GM19455 (cell line): Measurements from ENCODE around the gene PTPRR.

Source experiments
- ATAC-seq: cut with Tn5 transposase; IDR thresholded peaks from one replicate; pipeline ENCODE4 v1.9.1; 2021; ENCODE audit not compliant: unreplicated experiment

The PTPRR gene

DNA sequence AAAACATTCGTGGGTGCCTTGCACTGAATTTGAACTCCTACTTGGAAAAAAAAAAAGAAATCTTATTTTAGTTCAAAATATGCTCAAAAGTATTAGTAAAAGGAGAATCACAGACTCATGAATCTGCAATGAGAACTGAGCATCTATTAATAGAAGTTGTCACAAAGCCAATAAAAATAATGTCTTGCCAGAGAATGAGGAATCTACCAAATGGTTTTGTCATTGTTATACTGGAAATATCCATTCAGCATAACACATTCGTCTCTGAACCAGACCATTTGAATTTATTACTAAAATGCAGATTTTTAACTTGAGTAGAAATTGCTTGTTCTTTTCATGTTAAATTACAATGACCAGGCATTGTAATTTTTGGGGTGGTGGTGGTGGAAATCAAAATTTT is 271.7 kb downstream of the PTPRR start:
- ATAC-seq: no peak

DNA sequence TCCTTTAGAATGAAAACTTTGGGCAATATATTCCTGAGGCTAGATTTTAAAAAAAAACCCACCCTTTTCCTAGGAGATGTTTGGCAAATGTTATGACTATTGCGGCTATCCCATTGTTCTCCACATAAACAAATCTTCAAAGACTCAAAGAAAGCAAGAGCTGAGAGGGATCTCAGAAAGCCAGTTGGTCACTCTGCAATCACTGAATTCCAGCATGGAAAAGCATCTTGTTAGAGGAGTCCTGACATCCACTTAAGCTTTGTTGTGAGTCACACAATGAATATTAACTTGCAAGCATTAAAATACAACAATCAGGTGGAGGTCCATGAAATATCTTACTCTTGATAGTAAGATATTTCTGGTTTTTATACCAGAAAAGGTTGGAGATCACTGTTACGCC is 272.3 kb downstream of the PTPRR start:
- no peak for ATAC-seq

DNA sequence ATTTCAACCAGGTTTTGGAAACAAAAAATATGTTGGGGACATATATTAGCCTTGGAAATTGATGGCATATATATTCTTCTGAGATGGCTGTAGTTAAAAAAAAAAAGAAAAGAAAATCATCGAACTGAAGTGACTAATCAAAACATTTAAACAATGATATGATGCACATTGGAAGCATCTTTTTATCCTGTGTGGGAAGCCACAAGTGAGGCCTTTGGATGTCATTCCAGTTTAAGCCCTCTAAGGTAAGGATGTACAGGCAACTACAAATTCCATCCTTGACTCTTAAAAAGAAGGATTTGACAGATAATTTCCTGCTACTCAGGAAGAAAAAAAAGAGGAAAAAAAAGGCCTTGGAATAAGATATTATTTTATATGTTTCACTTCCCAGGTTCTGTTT is 273.7 kb downstream of the PTPRR start:
- no peak for ATAC-seq

DNA sequence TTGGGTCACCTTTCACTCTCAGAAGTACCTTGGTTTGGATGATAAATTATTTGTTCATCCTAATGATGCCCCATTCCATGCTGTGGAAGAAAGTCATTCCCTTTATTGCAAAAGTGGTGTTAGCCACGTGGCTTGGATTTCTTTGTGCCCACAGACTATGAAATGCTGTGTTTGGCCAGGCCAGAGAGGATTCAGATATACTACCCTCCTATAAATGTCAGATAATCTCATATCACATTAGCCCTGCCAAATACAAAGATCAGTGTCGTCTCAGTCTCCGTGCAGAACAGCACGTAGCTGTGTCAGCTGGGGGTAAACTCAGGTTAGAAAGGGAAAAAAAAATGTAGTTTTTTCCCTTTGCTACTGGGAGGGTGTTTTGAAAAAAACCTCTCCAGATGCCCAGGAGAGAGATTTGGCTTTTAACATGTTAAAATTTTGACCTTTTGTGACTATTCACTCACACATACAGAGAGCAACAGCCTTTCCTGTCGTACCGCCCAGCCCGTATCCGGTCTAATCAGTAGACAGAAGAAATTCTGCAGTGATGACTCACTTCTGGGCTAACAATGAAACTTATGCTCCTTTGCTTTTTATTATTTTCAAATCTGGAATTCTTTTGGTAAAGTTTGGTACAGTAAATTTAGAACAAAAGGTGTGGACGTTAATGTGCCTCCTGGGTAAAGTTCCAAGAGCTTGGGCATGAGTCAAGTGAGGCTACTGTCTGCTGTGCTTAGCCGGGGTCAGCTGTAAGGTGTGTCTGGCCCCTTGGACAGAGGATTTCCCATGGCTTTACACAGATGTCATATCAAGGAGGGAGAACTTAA is 274.8 kb downstream of the PTPRR start:
- ATAC-seq: no peak

DNA sequence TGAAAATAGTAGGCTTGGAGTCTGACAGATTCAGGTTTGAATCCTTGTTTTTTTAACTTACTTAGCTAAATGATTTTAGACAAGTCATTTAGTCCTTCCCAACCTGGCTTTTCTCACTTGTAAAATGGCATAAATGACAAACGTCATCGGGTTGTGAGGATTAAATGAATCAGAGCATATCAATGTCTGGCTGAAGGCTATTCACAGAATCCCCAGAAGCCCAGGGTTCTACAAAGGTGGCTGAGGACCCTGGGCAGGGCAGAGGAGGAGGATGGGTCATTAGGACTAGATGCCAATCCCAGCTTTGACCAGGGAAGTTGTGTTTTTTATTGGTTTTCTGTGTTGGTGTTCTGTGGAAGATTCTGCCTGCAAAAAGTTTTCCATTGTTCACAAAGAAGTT is 275.7 kb downstream of the PTPRR start:
- no peak for ATAC-seq

DNA sequence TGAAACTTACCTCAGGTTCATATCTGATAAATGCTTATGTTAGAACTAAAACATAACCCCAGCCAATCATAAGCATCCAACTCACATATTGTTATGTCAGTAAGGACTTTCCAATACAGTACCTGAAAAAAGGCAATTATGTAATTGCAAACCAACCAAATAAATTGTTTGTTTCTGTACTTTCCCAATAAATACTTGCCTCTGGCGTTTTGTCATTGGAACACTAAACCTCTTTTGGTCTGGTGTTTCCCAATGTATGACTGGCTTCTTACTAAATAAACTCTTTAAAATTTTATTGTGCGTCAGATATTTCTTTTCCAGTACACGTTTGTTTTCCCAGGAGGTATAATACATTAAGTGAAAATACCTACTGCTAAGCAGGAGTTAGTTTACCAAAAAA is 276.6 kb downstream of the PTPRR start:
- no peak for ATAC-seq

DNA sequence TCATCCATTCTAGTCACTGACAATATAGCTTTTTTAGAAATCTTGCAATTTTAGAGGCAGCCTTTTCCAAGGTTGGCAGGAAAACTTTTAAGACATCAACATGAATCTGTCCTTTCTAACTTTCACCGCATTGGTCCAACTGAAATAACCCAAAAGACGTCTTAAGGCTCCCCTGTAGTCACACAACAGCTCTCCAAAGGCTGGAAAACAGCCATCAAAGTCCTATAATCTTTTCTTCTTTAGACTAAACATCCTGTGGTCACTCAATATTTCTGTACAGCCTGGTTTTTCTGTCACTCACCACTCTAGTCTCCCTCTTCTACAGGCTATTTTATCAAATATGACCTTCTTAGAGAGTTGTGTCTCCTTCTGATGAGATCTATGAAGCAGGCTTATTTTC is 278.8 kb downstream of the PTPRR start:
- ATAC-seq: no peak

DNA sequence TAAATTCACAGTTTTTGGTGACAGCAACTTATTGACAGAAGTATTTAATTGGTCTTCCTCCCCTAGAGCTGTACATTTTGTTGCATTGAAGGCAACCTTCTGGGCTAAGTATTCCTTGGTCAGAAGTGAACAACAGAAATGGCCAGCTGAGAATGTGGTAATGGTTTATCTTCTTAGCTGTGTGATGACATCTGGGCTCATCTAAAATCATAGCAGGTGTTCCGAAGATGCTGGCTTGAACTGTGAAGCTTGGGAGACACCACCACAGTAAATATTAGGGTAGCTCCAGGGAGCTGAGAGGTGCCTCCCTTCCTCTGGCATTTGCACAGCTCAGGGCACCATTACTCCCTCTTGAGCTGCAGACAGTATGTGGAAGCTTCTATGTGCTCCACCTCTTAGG is 279.6 kb downstream of the PTPRR start:
- ATAC-seq: no peak

DNA sequence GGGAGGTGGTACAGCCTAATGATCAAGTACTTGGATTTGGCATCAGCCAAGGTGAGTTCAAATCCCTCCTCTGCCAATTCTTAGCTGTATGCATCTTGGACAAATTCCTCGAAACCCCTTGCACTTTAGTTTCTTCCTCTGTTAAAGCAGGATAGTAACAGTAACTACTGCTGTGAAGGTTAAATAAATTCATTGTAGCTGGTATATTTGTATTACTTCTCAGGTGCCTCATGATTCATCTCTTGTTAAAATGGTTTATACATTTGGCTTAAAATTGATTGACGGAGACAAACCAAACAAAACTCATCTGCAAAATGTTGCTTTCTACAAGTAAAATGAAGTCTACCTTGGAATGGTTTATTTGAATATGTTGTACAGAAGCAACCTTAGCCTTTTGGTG is 281.0 kb downstream of the PTPRR start:
- ATAC-seq: no peak

DNA sequence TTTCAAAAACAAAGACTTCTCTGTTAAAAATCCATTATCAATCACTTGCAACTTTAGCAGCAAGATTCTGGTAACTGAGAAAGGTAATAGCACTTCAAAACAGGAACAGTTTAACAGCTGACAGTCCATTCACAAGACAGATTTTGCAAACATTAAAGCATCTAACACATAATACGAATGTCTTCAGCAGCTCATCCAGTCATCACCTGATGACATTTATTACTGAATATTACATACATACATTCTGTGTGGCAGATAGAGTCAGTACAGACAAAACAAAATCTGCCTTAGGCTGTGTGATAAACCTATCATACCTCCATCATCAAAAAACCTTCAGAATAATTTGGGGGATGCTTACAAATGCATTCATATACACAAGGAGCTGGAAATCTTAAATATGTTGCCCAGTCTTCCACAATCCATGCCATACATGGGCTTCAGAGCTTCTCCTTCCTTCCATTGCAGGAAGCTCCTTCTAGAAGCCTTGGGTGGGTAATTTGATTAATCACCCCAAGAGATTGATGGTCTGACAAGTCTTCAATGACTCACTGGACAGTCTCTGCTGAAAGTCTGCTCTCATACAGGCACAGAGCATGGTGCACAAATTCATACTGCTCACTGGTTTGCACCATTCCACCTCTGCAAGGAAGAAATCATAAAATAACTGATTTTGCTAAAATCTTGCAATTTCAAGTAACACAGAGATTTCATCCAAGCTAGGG is 281.7 kb downstream of the PTPRR start:
- ATAC-seq: no peak

DNA sequence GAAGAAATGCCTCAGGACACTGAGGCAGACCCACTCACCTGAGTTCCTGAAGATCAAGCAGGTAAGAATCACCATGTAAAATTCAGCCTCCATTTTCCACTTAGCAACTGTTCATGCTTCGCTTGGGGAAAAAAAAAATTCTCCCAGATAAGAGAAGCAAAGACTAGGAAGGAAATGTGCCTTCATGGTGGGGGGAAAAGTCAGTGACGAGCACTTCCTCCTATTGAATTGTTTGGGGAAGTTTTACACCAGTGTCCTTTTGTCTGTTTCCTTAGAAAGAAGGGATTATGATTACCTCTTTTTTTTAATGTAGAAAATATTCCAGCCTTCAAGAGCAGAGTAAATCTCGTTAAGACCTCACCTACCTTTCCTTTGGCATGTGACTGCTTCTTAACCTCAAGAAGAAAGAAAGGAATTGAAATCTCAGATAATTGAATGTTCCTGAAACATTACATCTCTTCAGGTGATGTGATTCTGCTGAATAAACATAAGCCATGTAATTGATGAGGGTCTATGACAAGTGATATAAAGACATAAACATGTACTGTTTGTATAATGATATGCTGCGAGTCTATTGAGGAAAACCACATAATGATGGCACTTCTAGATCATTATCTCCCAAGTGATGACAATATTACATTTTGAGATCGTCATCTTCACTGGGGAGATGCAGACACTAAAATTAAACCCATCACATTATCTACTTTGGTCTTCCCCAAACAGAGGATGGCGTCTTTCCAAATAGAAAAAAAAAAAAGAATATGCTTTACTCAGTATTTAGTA is 283.0 kb downstream of the PTPRR start, which contains the start of gene PTPRB:
Gene PTPRB, minus strand, starts transcription at position 127 of the 783 bp plus-strand sequence. Its CDS starts 34 bp downstream, at position 93.
- ATAC-seq: no peak

DNA sequence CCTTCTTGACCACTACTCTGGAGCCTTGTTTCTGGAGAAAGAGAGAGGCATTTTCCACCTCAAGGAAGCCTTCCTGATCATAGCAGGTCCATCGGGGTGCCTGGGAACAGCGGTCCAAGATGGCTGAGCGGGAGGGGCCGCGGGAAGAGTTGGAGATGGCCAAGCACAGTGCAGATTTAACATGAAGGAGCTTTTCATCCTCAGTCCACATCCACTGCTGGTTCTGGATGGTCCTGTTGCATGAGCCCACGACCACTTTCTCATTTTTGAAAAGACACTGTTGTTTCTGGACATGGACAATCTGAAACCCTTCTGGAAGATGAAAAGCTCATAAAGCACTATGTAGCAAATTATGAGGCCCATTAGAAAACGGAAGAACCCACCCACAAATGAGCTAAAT is 284.8 kb downstream of the PTPRR start:
- ATAC-seq: no peak

DNA sequence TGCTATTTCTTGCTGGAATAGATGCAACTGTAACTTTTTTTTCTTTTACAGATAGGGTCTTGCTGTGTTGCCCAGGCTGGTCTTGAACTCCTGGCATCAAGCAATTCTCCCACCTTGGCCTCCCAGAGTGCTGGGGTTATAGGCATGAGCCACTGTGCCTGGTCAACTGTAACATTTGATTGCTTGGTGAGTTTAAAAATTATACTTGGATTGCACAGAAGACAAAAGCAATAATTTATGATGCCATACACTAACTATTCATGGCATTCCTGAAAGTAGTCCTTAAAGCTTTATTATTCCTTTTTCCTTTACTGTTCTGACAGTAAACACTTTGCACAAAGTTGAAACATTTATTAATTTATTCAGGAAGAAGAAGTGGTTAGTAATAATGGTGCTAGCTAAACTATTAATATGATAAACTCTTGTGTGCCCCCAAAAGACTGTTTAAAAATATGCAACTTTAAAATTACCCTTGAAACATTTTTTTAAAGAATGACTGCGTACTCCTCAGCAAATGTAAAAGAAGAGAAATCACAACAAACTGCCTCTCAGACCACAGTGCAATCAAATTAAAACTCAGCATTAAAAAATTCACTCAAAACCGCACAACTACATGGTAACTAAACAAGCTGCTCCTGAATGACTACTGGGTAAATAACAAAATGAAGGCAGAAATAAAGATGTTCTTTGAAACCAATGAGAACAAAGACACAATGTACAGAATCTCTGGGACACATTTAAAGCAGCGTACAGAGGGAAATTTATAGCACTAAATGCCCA is 291.6 kb downstream of the PTPRR start:
- no peak for ATAC-seq

DNA sequence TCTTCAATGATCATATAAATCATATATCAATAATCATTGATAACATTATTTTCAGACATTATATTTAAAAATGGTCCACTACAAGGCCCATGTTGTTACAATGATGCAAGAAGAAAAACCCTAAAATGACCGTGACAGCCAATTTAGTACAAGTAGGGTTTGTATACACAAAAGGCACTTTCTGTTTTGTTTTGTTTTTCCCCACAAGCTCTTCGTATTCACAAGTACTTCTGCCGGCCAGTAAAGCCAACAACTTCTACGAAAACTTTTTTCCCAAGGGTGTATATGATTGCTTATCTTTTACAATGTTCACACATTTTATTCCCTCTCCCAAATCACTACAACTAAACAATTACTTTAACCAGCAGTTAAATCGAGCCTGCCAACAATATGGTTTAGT is 292.9 kb downstream of the PTPRR start:
- ATAC-seq: no peak

DNA sequence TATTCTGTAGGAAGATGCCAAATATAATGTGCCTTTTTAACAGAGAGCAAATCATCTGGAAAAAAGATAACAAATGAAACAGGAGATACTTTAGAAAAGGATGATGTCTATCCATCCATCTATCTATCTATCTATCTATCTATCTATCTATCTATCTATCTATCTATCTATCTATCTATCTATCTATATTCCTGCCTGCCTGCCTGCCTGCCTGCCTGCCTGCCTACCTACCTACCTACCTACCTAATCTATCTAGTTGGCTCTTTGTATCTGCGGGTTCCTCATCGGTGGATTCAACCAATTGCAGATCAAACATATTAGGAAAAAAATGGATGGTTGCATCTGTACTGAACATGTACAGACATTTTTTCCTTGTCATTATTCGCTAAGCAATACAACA is 294.4 kb downstream of the PTPRR start:
- no peak for ATAC-seq

DNA sequence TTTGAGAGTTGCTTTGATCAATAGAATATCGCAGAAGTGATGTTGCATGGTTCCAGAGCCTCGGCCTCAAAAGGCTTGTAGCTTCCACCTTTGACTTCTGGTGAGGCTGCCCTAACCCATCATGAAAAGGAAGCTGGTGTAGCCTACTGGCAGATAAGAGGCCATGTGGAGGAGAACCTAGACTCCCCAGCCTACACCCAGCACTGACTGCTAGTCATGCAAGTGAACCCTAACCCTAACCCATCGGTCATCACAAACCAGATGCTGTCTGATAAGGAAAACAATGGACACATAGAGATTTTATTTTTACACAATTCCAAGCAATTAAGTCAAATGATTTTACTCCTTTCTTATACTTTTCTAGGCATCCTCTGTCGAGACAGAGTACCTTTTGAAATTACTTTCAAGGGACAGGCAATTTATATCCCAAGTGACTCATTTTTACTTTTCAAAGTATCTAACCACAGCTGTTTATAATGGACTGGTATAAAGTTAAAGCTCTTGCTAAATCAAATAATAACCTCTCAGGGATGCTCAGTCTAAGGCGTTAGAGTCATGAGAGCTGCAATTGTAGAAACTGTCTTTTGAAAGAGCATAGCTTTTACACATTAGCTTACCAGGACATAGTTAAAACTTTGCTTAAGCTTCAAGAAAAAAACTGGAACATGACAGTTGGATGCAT is 300.9 kb downstream of the PTPRR start:
- ATAC-seq: no peak

DNA sequence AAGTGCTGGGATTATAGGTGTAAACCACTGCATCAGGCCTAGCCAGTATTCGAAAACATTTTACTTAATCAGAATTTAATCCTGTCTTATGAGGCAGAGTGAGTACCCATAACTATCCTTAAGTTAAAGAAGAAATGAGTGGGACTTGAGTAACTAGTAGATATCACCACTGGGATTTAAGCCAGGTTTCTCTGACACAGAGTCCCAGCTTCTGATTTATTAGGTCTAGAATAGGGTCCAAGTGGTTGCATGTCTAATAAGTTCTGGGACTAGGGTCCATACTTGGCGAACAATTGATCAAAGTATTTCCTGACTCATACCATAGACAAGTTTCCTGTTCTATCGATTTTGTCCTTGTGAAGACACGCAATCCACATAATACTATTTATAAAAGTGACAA is 302.2 kb downstream of the PTPRR start:
- ATAC-seq: no peak

DNA sequence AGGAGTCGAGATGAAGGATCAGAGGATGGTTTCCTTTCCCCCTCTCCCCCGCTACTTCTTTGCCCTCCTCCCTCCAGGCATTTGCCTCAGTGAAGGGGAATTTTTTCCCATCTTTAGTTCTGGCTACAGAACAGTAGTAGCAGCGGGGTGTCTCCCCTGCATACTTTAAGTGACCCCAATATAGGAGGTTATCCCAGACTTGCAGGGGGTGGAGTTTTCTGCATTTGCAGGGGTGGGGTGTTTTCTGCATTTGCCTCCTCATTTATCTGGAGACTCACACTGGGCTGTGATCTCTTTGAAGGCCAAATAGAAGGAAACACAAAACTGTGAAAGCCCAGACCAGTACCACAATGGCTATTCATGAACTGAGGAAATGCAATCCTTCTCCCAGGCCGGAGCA is 303.1 kb downstream of the PTPRR start:
- no peak for ATAC-seq

DNA sequence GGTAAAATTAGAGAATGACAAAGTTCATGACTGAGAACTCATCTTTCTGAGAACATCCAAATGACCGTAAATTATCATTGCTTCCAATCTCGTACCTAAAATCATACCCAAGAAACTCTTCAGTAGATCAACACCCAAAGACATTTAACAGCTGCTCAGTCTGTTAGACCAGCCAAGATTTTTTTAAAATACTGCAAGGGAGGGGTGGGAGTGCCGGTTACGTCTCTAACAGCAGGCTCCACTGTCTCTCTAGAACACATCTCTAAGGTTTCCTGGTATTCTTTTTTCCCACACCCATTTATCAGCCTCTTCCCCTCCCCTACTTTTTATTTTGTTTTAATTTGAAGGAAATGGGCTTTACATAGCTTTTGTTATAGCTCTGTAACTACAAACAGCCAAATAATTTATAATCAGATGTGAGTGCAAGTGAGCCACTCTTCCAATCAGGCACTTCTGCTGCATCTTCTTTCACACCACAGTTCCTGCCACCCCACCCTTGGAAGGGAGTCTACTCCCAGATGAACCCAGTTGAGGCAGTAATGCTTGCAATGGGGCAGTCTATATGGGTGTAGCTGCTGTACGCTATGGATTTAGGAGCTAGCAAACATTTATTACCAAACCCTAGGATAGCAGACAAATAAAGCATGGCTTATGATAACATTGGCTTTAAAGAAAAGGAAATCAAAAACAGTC is 305.2 kb downstream of the PTPRR start:
- no peak for ATAC-seq
